ENCODE results near the gene HSD11B1L. TPM values are rescaled to one million over a fixed set of nuclear protein-coding genes. Genes with fewer than 3 reads are reported as not detected.
A peak's percentile ranks its signal among the peaks of the same experiment; 100 is the strongest.

Gene HSD11B1L
- total and polyA plus RNA-seq, 12 donors: 3.4 to 40.5 (median 14.7) TPM

GRCh38 chr19:5714816-5715215, 34.0 kb downstream of the HSD11B1L start:
- no peak for DNase-seq
- Histone ChIP-seq H3K27me3 (no peaks in the 10 kb centered on the region), H3K9me3 (replicated peaks in 1 of 3) (no peaks in the 10 kb centered on the region), H3K36me3 (replicated peaks in 1 of 2) (peaks cover 0 to 43% of the 10 kb centered on the region in 2 donors), H3K4me1 (replicated peaks in 1 of 2) (peaks cover 22 to 35% of the 10 kb centered on the region in 2 donors), H3K4me3 (no peak overlapping the region), H3K27ac (no peak overlapping the region)
- WGBS, 4 donors: 86 to 94% (median 89%) methylated on average over 10 of the region's 10 CpGs
- intact Hi-C loops (cut with DNase I): no loop called here
- TF ChIP-seq POLR2A (IDR thresholded peaks at IDR 0.05): no peak
- TF ChIP-seq CTCF (IDR thresholded peaks at IDR 0.05): no peak

- DNase-seq: peak in 4 of 7 donors; percentile 33 to 64 (median 42)
- no peak for TF ChIP-seq CTCF (IDR thresholded peaks at IDR 0.05)
- no peak for TF ChIP-seq POLR2A (IDR thresholded peaks at IDR 0.05)
- 38 to 56% (median 42%) methylated on average over 7 to 8 of the region's 8 CpGs for WGBS, 4 donors
- no peaks in the 10 kb centered on the region for H3K9me3 ChIP-seq (replicated peaks in 1 of 3)
- H3K27ac ChIP-seq: peak overlapping the region; percentile 78 to 100 (median 96)
- intact Hi-C loops (cut with DNase I): no loop called here
- H3K36me3 ChIP-seq (replicated peaks in 1 of 2): peaks cover 0 to 18% of the 10 kb centered on the region in 2 donors
- H3K4me3 ChIP-seq: no peak overlapping the region
- no peaks in the 10 kb centered on the region for H3K27me3 ChIP-seq
- peaks cover 26 to 41% of the 10 kb centered on the region in 2 donors for H3K4me1 ChIP-seq (replicated peaks in 1 of 2)
Measured at GRCh38 chr19:5717215-5717935, 36.5 kb downstream of the HSD11B1L start.

GRCh38 chr19:5718037-5718578, 37.3 kb downstream of the HSD11B1L start:
- peak; percentile 42 to 77 (median 74) for DNase-seq
- intact Hi-C loops (cut with DNase I): no loop called here
- Histone ChIP-seq H3K9me3 (replicated peaks in 1 of 3) (no peaks in the 10 kb centered on the region), H3K4me3 (peak overlapping the region in 1 of 4 donors; percentile 89), H3K27ac (peak overlapping the region; percentile 78 to 100 (median 96)), H3K27me3 (no peaks in the 10 kb centered on the region), H3K36me3 (replicated peaks in 1 of 2) (peaks cover 0 to 11% of the 10 kb centered on the region in 2 donors), H3K4me1 (replicated peaks in 1 of 2) (peaks cover 26 to 41% of the 10 kb centered on the region in 2 donors)
- TF ChIP-seq POLR2A (IDR thresholded peaks at IDR 0.05) (no peak), CTCF (IDR thresholded peaks at IDR 0.05) (no peak)
- 30 to 57% (median 36%) methylated on average over 12 to 14 of the region's 14 CpGs for WGBS, 4 donors

DNA sequence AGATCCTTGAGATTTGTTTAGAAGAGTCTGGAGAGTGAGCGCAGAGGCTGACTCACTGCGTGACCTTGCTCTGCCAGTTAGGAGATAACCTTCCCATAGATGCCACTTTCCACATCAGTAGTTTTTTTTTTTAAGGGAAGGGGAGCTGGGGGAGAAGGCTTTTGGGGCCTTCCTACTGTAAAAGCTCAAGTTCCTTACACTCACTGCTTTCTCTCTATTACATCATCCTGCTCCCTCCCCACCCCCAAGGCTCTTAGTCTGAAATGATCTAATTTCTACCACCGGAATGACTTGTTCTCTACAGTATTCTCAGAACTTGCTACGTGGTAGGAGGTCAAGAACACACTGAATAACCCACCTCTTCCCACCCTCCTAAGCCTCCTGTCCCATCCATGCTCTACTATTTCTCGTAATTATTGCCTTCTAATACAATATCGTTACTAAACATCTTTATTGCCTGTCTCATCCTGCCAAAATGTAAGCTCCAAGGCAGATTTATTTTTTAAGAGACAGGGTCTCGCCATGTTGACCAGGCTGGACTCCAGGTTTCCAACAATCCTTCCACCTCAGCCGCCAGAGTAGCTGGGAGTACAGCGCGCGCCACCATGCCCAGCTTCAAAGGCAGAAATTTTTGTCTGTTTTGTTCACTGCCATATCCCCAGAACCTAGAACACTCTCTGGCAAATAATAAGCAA, 37.9 kb downstream of the HSD11B1L start:
- Histone ChIP-seq H3K27ac (peak overlapping the region; percentile 78 to 100 (median 96)), H3K9me3 (replicated peaks in 1 of 3) (no peaks in the 10 kb centered on the region), H3K4me3 (peak overlapping the region in 3 of 4 donors; percentile 71 to 92 (median 89)), H3K27me3 (no peaks in the 10 kb centered on the region), H3K4me1 (replicated peaks in 1 of 2) (peaks cover 26 to 41% of the 10 kb centered on the region in 2 donors), H3K36me3 (replicated peaks in 1 of 2) (peaks cover 0 to 5% of the 10 kb centered on the region in 2 donors)
- intact Hi-C loops (cut with DNase I): no loop called here
- TF ChIP-seq POLR2A (IDR thresholded peaks at IDR 0.05) (peak in 1 of 2 donors; percentile 80), CTCF (IDR thresholded peaks at IDR 0.05) (no peak)
- peak; percentile 69 to 88 (median 84) for DNase-seq
- WGBS, 4 donors: 16 to 21% (median 18%) methylated on average over 11 of the region's 11 CpGs

All from adrenal gland (tissue), 12 donors.